Measurements from ENCODE around the gene MLKL.

The MLKL gene

GRCh38 chr16:74700438-74701225 lies at the start of gene MLKL:
TSS of gene MLKL (minus strand) at chr16:74700862. CDS start at chr16:74695757, 5,105 bp downstream.
- DNase-seq = peak; percentile 70

GRCh38 chr16:74749291-74750055 lies 48.8 kb upstream of the MLKL start:
- DNase-seq = no peak

- no peak for DNase-seq
Observed at GRCh38 chr16:74748616-74749026, 48.0 kb upstream of the MLKL start.

GRCh38 chr16:74747716-74748615 lies 47.3 kb upstream of the MLKL start:
- DNase-seq = no peak

- DNase-seq = no peak
Observed at GRCh38 chr16:74745926-74746325, 45.3 kb upstream of the MLKL start.

GRCh38 chr16:74745109-74745615 lies 44.5 kb upstream of the MLKL start:
- no peak for DNase-seq

- DNase-seq = no peak
Observed at GRCh38 chr16:74744566-74744965, 43.9 kb upstream of the MLKL start.

GRCh38 chr16:74743668-74744299 lies 43.1 kb upstream of the MLKL start:
- DNase-seq = no peak

- no peak for DNase-seq
Observed at GRCh38 chr16:74743045-74743667, 42.5 kb upstream of the MLKL start.

GRCh38 chr16:74742051-74742481 lies 41.4 kb upstream of the MLKL start:
- no peak for DNase-seq

- DNase-seq = no peak
Observed at GRCh38 chr16:74740795-74741304, 40.2 kb upstream of the MLKL start.

GRCh38 chr16:74739275-74739674 lies 38.6 kb upstream of the MLKL start:
- DNase-seq = no peak

GRCh38 chr16:74738816-74739215 lies 38.2 kb upstream of the MLKL start:
- no peak for DNase-seq

GRCh38 chr16:74738113-74738541 lies 37.5 kb upstream of the MLKL start:
- no peak for DNase-seq

GRCh38 chr16:74737521-74737920 lies 36.9 kb upstream of the MLKL start:
- no peak for DNase-seq

- no peak for DNase-seq
Observed at GRCh38 chr16:74736531-74737157, 36.0 kb upstream of the MLKL start.

- DNase-seq = no peak
Observed at GRCh38 chr16:74735554-74735953, 34.9 kb upstream of the MLKL start.

GRCh38 chr16:74735162-74735452 lies 34.4 kb upstream of the MLKL start:
- DNase-seq = no peak

GRCh38 chr16:74734361-74735161 lies 33.9 kb upstream of the MLKL start:
- no peak for DNase-seq

- DNase-seq = no peak
Observed at GRCh38 chr16:74732707-74733350, 32.2 kb upstream of the MLKL start.
